HG02840 (cell line): Measurements from ENCODE around the gene FNBP1L.
"Not testable (repeated sequence)": the region's sequence is repeated elsewhere in the genome, so short reads cannot be mapped to it uniquely, and the experiment has no call there.

Experiments used
- ATAC-seq: cut with Tn5 transposase; IDR thresholded peaks from one replicate; pipeline ENCODE4 v1.9.1; 2021; ENCODE audit warnings: mild to moderate bottlenecking, moderate library complexity, moderate number of reproducible peaks; ENCODE audit not compliant: unreplicated experiment, low FRiP score

FNBP1L gene

DNA sequence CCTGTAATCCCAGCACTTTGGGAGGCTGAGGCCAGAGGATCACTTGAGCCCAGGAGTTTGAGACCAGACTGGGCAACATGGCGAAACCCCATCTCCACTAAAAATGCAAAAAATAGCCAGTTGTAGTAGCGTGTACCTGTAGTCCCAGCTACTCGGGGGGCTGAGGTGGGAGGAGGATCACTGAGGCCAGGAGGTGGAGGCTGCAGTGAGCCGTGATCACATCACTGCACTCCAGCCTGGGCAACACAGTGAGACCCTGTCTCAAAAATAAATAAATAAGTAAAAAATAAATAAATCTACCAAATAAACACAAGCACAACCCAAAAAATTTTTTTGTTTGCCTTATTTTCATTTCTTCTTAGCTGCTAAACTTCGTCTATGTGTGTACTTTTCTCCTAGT is 34.0 kb downstream of the FNBP1L start:
- ATAC-seq = not testable (repeated sequence)

DNA sequence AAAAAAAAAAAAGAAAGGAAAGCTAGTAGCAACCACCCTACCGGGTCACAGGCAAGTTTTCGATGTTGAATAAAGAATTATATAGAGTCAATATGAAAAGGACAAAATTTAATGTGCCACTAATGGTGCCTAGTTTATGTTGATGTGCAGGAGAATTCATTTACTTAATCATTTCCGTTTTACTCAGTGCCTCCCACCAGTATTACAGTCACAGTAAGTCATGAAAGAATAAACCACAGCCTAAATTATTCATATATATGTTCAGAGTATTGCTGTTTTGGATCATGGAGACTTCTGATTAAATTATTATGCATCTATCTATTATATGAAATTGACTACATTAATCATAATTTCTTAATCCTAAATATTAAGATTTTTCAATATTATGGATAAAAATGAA is 35.3 kb downstream of the FNBP1L start:
- ATAC-seq = no peak

DNA sequence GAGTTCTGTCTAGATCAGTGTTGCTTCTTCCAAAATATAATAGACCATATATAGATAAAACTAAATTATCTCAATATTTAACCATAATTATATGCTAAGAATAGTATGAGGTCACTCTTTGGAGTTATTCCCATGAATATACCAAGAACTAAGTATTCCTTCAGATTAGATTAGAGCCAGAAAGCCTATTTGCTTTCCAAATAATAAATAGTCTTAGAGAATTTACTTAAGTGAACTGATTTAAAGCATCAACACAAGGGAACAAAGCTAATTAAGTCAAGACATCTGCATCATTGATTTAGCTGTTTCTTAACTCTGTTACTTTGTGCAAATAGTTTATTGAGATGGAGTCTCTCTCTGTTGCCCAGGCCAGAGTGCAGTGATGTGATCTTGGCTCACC is 35.7 kb downstream of the FNBP1L start:
- ATAC-seq = no peak

DNA sequence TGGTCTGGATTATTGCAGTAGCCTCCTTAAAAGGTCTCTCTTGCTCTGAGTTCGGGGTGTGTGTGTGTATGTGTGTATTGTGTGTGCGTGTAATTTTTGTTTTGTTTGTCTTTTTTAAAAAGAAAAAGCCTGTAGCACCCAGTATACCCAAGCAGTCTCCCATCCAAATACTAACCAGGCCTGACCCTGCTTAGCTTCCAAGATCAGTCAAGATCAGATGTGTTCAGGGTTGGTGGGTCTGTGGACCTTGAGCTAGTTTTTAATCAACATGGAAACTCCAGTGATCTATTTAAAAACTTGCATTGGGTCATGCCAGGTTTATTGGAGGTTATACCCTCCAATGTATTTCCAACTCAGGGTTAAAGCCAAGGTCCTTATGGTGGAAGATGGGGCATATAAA is 40.3 kb downstream of the FNBP1L start:
- ATAC-seq = no peak

DNA sequence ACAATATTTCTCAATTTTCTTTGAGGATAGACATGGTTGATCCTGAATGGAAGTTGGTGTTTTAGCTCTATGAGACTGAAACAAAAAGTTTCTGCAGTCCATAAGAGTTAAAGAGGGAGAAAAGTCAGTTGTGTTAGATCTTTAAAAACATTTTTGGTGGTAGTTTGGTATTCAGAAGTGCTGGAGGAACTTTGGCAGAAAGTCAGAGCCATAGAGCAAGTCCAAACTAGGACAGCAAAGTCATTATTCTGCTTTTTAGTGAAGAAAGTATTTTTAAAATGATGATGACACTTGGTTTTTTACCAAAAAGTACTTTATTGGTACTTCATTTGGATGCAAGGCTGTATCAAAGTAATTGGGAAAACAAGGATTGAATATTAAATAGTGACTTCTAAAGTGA is 41.8 kb downstream of the FNBP1L start:
- ATAC-seq = no peak

GRCh38 chr1:93490357-93490756 is 42.4 kb downstream of the FNBP1L start:
- no peak for ATAC-seq

DNA sequence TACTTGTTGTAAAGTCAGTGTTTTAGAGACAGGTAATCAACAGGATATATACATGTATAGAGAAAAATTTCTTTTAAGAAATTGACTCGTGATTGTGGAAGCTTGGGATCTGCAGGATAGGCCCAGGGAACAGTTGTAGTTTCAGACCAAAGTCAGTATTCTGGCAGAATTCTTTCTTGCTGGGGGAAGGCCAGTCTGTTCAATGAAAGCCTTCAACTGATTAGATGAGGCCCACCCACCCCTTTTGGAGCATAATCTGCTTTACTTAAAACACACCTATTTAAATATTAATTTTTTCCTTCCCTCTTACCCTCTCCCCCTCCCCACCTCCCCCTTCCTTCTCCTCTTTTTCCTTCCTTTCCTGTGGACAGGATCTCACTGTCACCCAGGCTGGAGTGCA is 48.0 kb downstream of the FNBP1L start:
- no peak for ATAC-seq

DNA sequence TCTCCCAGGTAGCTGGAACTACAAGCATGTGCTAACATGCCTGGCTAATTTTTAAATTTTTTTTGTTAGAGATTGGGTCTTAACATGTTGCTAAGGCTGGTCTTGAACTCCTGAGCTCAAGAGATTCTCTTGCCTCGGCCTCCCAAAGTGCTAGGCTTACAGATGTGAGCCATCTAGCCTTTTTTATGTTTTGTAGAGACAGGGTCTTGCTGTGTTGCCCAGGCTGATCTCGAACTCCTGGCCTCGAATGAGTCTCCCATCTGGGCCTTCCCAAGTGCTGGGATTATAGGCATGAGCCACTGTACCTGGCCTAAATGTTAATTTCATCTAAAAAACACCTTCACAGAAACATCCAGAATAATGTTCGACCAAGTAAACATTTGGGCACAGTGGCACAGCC is 48.6 kb downstream of the FNBP1L start:
- no peak for ATAC-seq

GRCh38 chr1:93499075-93499474 is 51.2 kb downstream of the FNBP1L start:
- ATAC-seq = no peak

GRCh38 chr1:93499533-93499932 is 51.6 kb downstream of the FNBP1L start:
- no peak for ATAC-seq

- ATAC-seq = no peak
Measured at GRCh38 chr1:93500275-93500674, 52.4 kb downstream of the FNBP1L start.

GRCh38 chr1:93501399-93501798 is 53.5 kb downstream of the FNBP1L start:
- no peak for ATAC-seq

DNA sequence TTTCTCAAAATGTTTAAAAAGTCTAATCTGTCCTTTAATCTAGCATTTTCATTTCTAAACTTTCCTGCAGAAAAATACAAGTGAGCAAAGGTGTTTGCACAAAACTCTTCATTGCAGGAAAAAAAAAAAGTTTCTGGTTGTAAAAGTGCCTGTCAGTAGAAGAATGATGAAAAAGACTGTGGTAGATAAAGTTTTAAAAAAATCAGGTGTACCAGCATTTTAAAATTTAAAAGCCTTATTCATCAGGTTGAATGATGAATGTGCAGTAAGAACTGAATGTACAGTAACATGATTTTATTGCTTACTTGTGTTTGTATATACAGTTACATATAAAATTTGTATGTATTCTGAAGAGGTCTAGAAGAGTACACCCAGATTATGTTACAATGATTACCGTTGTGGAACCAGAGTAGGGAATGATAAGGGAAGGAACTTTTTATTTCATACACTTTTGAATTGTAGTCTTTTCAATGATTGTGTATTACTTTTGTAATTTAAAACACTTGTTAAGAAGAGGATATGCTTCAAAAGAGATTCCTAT is 54.0 kb downstream of the FNBP1L start:
- ATAC-seq = no peak

- no peak for ATAC-seq
Measured at GRCh38 chr1:93502571-93502970, 54.7 kb downstream of the FNBP1L start.

- no peak for ATAC-seq
Measured at GRCh38 chr1:93503163-93503562, 55.2 kb downstream of the FNBP1L start.

DNA sequence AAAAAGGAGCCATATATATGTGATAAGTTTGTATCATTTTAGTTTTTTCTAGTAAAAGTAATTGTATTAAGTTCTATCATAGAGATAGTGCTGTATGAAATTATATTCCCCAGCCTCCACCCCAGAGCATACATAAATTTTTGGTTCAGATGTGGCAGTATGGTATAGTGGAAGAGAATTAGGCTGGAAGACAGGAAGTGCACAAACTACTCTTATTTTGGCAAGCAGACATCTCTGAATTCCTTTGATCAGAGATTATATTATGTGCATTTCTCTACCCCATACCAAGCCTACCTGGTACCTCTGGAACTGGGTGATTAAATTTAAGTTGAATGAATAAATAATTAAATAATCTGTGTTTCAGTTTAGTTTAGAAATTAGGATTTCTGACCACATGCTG is 55.9 kb downstream of the FNBP1L start:
- ATAC-seq = no peak

GRCh38 chr1:93504247-93505033 is 56.5 kb downstream of the FNBP1L start:
- ATAC-seq = no peak

DNA sequence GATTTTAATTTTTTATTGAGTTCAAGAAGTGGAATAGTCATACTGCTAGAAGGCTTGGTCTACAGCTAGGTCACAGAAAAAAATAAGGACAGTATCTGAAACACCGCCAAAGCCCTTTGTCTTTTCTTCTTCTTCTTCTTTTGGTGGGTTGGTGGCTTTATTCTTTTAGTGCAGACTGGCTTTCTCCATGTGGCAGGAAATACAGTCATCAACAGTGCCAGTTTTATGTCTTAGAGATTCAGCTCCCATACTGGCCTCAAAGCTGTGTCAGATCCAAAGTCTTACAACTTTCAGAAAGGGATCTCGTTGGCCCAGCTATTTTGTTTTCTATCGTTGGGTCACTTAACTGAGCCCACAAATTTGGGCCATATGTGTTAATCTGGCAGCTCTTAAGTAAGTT is 58.2 kb downstream of the FNBP1L start:
- no peak for ATAC-seq

DNA sequence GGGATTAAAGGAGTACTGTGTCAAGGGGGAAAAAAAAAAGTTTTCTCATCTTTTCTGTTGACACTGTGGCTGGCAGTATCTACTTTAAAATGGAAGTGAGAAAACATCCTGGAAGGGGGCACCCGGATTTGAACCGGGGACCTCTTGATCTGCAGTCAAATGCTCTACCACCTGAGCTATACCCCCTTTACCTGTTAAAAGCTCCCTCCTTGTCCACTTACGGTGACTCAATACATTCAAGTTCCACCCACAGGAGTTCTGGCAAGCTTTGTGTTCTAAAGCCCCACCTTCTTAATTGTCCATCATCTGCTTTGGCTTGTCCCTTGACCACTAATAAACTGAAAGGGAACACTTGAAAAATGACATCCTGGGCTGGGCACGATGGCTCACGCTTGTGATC is 68.2 kb downstream of the FNBP1L start:
- ATAC-seq = no peak

DNA sequence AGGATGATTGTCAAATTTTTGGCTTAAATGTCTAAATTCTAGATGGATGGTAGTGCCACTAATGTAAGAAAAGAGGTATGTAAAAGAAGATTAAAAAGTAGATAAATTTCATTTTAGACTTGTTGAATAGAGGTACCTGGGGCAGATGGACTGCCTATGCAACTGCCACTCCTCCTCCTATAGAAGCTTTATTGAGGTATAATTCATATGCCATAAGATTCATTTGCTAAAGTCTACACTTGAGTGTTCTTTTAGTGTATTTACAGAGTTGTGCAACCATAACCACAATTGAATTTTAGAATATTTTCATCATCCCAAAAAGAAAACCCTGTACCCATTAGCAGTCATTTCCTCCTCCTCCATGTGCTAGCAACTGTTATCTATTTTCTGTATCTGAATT is 70.6 kb downstream of the FNBP1L start:
- ATAC-seq = no peak

GRCh38 chr1:93519199-93519829 is 71.4 kb downstream of the FNBP1L start:
- no peak for ATAC-seq

GRCh38 chr1:93521618-93522017 is 73.7 kb downstream of the FNBP1L start:
- ATAC-seq = no peak
